GM21717 (cell line): ENCODE results near the gene PRR5L.

ENCODE experiments used
- ATAC-seq: cut with Tn5 transposase; IDR thresholded peaks from one replicate; pipeline ENCODE4 v1.9.1; 2021; ENCODE audit warnings: mild to moderate bottlenecking, moderate library complexity; ENCODE audit not compliant: unreplicated experiment

Gene PRR5L, protein sequence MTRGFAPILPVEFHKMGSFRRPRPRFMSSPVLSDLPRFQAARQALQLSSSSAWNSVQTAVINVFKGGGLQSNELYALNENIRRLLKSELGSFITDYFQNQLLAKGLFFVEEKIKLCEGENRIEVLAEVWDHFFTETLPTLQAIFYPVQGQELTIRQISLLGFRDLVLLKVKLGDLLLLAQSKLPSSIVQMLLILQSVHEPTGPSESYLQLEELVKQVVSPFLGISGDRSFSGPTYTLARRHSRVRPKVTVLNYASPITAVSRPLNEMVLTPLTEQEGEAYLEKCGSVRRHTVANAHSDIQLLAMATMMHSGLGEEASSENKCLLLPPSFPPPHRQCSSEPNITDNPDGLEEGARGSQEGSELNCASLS

DNA sequence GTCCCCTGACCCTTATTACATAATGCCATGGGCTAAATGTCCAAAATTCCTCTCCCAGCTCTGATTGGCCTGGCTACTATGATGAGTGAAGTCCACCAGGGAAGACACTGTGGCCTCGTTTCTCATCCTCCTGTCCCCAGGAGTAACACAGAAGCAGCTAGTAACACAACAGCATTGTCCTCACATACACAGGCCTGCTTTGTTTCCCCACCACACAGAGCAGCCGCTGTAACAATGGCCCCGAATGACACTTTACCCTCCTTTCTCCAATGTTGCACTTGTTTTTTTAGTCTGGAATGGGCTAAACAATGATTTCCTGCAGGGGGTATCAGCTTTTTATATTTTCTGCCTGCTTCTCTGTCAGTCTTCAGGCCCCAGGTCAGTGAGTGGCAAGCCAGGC is at the start of gene PRR5L:
PRR5L (plus strand) TSS at position 363 of the 400 bp plus-strand sequence. CDS start 104,834 bp downstream, outside the sequence.
- ATAC-seq = no peak

DNA sequence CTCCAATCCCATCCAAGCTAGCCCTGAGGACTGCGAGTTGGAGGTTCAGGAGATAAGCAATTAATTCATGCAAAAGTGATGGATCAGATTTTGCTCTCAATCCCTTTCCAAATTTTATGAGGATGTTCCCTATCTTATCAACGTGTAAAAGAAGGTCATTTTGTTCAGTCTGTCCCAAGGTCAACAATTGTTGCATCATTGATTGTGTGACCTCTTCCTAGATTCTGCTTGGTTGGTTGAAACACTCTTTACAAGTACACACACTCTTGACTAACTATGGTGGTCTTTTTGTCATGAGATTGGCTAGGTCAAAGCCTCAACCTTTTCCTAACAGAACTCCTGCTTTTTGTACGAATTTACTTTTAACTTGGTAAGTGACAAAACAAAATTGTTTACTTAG is 48.6 kb upstream of the PRR5L start:
- no peak for ATAC-seq

DNA sequence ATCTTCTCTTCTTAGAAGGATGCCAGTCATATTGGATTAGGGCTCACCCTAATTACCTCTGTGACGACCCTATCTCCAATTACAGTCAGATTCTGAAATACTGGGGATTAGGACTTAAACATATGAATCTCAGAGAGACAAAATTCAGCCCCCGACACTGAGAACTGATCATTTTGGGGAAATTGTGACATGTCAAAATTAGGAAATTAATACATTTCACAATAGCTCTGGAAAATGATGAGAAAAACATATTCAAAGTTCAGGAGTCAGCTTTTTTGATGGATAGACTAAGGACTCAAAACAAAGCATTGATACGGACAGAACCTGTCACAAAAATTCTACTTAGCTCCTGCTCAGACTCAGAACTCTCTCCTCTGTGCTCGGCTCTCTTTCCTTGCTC is 47.7 kb upstream of the PRR5L start:
- ATAC-seq = no peak

DNA sequence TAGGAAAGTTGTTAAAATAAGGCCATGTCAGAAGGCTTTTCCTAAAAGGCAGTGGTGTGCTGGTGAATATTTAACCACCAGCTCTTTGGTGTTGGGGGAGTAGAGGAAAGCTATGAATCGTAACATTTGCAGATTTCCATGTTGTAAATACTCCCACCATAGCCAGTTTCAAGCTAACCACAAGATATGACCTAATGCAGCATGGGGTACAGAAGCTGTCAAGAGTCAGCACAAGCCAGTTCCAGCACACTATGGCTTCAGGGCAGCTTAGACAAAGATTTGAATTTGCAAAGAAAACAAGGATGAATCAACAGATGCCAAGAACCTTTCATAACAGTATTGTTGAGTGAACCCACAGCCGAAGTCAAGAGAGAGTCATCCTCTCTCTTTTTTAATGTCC is 46.8 kb upstream of the PRR5L start:
- no peak for ATAC-seq

DNA sequence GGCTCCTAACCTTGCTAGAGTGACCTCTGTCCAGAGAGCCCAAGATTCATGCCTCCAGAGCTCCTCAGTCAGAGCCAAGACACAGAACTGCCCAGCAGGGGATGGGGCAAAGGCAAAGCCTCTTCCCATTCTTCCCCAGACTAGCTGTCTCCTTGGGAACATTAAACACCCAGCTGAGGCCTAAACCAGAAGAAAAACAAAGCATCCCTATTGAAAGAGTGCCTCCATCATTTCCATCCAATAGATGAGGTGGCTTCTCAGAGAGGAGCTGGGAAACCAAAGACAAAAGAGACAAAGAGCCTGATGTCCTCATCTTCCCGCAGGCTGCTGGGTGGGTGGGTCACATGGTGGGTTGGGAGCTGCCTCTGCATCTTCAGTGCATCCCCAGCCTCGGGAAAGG is 44.3 kb upstream of the PRR5L start:
- ATAC-seq = no peak

DNA sequence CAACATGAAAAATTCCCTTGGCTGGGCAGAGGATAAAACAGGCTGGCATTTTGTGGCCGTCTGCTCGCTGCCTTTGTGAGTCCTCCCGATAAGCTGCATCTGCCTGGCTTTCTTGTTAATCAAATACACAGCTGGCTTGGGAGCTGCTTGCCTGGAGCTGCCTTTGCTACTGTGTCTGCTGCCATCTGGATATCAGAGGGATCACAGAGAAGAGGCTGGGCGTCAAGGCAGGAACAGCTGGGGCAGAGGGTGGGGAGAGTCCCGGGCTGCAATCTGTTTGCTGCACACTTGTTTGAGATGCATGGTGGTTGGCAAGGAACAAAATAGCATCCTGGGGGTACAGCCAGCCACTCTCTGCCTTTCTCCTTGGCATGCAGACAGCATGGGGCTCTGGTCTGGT is 42.9 kb upstream of the PRR5L start:
- ATAC-seq = no peak

DNA sequence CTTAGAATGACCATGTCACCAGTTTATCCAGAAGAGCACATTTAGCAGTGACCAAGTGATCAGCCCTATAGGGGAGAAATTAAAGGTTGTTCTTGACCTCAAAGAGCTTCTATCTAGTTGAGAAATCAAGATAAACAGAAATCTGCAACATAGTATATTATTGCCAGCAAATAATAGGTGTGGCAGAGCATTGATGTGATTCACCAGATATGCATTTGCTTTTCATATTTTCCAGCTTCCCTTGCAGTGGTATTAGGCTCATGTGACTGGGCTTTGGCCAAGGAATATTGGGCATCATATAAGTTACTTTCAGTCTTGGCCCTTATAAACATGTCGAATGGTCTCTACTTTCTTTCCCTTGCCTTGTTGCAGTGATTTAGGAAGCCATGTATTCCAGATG is 41.4 kb upstream of the PRR5L start:
- no peak for ATAC-seq

DNA sequence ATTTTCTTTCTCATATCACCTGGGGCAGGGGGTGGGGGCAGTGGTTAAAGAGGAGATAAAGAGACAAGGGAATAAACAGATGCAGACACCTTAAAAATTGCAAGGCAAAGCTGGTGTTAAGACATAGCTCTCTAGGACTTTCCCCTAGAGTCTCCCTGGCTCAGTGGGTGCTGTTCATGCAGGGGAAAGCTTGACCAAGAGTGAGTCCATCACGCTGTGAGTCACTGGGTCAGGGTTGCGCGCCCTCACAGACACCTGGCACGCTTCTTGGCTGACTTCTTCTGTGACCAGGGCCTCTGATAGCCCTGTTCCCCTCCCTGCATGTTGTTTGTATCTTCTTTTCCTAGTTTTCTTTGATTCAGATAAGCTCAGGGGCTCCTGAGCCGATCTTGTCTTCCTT is 38.7 kb upstream of the PRR5L start:
- no peak for ATAC-seq

DNA sequence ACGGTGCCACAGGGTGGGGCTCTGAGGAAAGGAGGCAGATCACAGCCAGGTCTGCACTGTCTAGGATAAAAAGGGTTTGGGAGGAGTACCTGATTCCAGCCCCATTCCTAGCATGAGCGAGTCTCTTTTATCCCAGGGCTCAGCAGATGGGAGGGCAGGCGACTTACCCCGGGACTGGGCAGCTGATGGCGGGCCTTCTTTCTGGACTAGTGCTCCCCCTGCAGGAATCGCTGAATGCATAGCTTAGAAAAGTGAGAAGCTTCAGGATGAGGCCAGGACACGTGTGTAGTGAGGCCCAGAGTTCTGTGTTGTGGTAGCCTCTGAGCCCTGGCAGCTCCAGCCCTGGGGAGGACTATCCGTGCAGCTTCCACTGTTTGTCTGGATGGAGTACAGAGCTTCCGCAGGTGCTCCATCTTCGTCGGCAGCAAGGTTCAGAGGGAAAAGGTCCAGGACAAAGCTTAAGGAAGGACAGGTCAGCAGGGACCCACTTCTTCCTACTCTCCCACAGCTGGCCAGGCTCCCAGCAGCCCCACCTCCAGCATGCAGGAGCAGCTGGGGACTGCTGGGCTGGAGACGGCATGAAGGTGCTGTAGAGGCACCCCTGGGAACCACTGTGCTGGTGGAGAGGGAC is 37.2 kb upstream of the PRR5L start:
- no peak for ATAC-seq

DNA sequence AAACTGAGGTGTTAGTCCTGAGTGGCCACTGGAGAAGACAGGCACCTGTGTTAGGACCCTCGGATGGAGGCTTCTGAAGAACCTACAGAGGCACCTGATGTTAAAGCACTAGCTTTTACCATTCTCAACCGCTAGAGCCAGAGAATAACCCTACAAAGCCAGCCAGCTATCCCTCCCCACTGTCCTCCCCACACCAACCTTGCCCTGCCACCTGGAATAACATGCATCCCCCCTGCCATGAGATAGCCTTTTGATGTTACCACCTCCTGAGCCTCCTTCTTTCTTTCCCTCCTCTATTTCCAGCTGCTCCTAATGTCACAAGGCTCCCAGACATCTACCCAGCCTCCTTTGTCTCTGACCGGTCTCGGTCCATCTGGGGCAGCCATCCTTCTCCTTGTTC is 35.0 kb upstream of the PRR5L start:
- ATAC-seq = no peak

DNA sequence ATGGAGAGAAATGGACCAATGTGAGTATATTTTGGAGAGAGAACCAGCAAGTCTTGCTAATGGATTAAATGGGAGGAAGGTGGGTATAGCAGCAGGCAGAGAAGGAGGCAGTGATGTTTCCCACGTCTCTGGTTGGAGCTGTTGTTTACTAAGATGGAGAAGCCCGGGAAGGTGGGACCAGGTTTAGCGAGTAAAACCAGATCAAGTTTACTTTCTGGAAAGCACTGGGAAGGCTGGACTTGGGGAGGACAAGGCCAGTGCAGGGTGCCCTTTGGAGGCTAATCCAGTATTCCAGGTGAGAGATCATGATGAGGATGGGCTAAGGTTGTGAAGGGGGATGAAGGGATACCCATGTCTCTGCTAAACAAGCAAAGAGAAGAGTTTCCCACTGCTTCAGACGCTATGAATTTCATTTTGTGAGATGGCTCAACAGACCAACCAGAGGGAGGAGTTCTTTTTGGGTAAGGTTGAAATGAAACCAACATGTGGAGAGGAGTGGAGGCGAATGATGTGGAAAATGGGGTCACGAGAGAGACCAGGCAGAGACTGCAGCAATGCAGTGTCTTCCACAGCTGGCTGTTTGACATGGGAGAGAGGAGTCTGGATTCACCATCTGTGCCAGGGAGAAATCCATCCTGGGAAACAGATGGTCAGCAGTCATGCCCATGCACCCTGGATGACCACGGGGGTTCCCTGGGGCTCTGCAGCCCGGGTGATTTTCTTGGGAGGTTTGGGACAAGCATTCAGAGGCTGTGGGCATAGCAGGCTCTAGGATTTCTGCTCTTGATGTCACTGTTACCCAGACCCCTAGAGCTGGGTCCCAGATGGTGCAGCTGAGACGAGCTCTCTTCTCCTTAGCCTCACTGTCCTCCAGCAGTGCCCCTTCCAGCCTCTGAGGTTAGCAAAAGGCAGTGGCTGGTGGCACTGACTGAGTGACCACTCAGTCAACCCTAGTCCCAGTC is 31.8 kb upstream of the PRR5L start:
- ATAC-seq = no peak

DNA sequence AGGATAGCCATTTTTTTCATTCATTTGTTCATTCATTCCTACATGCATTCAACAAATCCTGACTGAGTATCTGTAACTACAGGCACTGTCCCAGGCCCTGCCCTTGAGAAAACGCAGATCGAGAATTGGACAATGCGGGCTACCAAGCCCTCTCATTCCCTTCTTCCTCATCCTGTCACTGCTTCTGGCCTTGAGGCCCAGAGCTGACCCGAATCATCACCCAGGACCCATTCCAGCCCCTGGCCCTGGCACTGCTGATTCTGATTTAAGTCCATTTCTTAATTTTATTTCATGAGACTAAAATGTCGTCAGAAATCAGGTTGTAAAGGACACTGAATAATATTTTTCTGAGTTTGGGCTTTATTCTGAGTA is 31.1 kb upstream of the PRR5L start:
- ATAC-seq = no peak

DNA sequence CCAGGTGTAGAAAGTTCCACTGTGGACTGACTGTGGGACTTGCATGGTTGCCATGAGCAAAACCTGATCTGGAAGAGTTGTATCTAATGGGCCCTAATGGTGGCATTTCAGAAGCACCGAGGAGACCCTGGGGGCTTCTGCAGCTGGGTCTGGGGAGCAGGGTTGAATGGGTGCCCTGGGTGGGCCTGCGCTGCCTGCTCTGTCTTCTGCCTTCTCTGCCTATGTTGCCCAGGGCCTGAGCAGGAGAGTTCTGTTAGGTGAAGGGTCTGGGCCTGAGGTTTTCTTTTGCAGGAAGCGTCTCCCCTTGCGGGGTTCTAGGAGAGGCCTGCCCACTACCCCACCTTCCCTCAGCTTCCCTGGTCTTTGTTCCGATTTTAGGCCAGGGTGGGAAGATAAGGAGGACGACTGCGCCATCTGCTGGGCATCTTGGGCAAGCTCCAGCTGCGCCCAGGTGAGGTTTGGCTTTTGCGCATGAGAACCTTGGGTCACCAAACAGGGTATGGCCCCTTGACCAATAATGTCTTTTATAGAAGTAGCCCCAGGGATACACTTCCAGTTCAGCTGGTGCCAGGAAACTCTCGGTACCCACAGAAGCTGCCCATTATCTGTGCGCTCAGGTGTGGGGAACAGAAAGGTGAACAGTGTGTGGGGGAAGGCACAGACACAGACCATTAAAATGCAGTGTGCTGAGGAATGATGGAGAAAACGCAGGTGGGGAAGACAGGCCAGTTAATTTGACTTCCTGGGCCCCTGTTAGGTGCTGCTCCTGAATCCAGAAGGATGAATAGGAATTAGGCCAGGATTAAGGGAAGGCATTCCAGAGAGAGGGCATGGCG is 30.1 kb upstream of the PRR5L start:
- peak; percentile 72 for ATAC-seq

DNA sequence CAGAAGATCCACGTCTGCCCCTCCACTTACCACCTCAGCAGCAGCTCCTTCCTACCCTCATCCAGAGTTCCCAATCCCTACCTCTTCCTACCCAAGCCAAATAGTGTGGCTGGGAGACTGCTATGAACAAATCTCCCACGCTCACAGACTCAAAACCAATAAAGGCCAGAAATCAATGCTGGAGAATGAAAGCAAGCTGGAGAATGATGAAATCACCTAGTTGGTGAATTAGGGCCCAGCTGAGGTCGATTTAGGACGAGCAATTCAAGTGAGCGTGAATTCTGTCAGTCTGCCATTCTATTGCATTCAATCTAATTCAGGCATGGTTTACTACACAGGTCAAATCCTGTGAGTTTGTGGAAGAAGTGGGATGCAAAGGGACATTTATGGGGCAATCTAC is 29.3 kb upstream of the PRR5L start:
- no peak for ATAC-seq

DNA sequence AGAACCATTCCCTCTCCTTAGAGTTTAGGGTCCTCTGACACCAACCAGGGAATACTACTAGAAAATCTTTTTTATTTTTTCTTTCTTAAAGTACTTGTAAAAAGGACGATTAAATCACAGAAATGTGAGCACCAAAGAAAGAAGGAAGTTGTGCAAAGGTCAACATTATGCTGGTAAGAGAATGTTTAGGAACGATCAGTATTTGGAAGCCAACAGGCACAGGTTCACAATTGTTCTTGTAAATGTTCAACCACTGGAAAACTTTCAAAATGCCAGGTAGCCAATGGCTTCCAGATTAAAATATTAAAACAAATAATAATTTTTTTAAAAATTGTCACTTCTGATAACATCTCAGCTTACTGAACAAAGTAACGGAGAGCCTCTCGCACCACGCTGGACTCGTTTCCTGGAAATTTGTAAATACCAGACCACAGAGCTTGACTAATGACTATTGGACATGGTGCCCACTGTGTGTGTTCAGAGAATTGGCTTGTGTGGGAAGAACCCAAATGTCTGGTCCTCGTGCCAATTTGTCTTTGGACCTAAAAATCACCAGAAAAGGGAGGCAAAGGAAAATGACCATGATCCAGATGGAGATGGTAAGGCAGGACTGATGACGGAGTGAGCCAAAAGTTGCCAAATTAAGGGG is 27.6 kb upstream of the PRR5L start:
- no peak for ATAC-seq

DNA sequence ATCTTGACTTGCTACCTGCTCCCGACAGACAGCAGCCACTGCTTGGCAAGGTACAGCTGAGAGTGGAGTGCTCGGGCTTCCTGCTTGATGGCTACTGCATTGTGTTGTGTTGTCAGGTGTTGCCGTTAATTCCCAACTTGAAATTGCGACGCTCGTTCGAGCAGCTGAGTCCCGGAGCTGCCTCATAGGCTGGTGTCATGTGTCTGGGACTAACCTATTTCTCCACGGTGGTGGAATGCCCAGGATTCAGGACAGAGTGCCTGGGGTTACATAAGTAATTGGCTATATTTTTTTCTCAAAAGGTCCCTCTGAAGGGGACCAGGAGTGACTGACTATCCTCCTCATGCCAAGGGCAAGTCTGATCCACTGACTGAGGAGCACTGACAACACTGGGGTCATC is 25.4 kb upstream of the PRR5L start:
- no peak for ATAC-seq

DNA sequence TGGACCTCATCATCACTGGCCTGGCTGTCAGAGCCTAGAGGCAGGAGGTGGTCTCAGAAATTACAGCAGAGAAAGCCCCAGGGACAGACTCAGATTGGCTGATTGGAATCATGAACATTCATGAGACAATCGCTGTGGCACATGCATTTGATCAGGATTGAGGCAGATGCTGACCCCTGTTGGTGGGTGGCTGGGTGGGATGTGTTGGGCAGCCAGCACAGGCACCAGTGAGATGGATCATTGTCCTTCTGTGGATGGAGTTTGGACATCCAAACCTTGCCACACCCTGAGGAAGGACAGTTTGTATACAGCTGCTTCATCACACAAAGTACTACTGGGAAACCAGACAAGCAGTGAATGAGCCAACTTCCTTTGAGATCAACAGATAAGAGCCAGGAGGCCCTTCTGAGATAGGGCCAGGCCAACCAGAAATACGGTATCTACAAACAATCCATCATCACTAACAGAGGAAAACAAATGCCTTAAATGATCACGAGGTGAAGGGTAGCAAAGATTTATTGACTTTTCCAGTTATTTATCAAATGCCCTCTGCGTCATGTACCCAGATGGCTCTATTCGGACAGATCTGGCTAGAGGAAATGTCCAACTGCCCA is 24.2 kb upstream of the PRR5L start:
- no peak for ATAC-seq

DNA sequence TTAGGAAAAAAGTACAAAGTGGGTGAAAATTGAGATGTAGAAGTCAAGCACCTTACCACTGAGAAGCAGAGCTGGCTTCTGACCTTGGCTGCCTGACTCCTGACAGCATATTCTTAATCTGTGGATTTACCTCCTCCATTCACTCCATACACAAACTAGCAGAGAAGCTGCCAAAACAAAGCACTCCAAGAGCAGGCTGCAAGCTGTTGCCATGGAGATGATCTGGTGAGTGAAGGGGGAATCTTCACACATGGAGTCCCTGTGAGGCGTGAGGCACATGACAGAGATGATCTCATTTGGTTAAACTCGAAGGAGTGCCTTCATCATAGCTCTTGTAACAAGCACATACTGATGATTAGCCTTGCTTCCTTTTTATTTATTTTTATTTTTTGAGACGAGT is 23.0 kb upstream of the PRR5L start:
- ATAC-seq = no peak

DNA sequence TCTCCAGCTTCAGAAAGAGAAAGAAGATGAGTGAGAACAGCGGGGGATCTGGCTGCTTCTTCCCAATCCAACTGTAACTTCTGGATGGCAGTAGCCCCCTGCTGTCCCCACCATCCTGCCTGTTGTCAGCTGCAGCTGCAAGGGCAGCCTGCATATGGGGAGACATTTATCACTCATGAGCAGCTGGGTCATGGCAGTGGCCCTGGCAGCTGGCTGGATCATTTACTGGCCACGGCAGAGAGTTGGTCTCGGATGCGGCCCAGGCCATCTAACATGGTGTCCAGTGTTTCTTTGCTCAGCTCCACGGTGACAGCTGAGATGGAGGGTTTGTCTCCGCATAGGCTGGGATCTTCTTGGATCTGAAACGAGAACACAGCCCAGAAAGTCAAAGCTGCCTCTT is 21.7 kb upstream of the PRR5L start:
- no peak for ATAC-seq
